Upper lobe of left lung (tissue), 6 donors: ENCODE data around the gene VDR. TPM values are rescaled to one million over a fixed set of nuclear protein-coding genes. Genes with fewer than 3 reads are reported as not detected.

Experiments
- ATAC-seq, 2 donors: fragments of 200-7000 bp; cut with Tn5 transposase; one replicate each; pipeline ENCODE4 v1.9.1; 2022; ENCODE audit warnings: mild to moderate bottlenecking in 2 of 2, moderate library complexity in 2 of 2; ENCODE audit not compliant: low FRiP score in 2 of 2
- DNase-seq, 2 donors: peaks; one replicate each; pipeline ENCODE4 v3.0.0-alpha.2; 2019 to 2020
- H3K27ac ChIP-seq, 4 donors: fragments of 200-600 bp; sonication (generic); one replicate each; pipeline ENCODE4 v1.5.1; 2016 to 2019
- H3K27me3 ChIP-seq, 4 donors: fragments of 200-600 bp; sonication (generic); one replicate each; pipeline ENCODE4 v1.5.1; 2017 to 2019
- H3K36me3 ChIP-seq, 4 donors: fragments of 200-600 bp; sonication (generic); one replicate each; pipeline ENCODE4 v1.5.1; 2016 to 2019
- H3K4me1 ChIP-seq, 4 donors: fragments of 200-600 bp; sonication (generic); one replicate each; pipeline ENCODE4 v1.5.1; 2018 to 2019
- H3K4me3 ChIP-seq, 4 donors: fragments of 200-600 bp; sonication (generic); one replicate each; pipeline ENCODE4 v1.5.1; 2017 to 2019; ENCODE audit warnings: mild to moderate bottlenecking in 2 of 4, moderate library complexity in 1 of 4
- H3K9me3 ChIP-seq, 4 donors: fragments of 200-600 bp; sonication (generic); one replicate each; pipeline ENCODE4 v1.5.1; 2018 to 2019
- EP300 ChIP-seq, 4 donors: sonication (generic); formaldehyde crosslinking; IDR thresholded peaks; one replicate each; pipeline ENCODE4 v1.5.1; 2017; ENCODE audit warnings: antibody characterized with exemption in 4 of 4, control low read depth in 2 of 4
- POLR2A ChIP-seq, 4 donors: fragments of 450-650 bp; IDR thresholded peaks; one replicate each; pipeline ENCODE4 v1.5.1; 2016 to 2017; ENCODE audit warnings: antibody characterized with exemption in 4 of 4, mild to moderate bottlenecking in 2 of 4
- POLR2AphosphoS5 ChIP-seq, 2 donors: sonication (generic); formaldehyde crosslinking; IDR thresholded peaks; one replicate each; pipeline ENCODE4 v1.5.1; 2017; ENCODE audit warnings: antibody characterized with exemption in 2 of 2
- WGBS, 2 donors: methylation state at CpG; one replicate each; pipeline ENCODE4 v1.1.5; 2017 to 2018; 5-methylcytosine and 5-hydroxymethylcytosine counted together
- total RNA-seq, 6 donors: library from RNA; depleted of rRNA in 4 of 6; stranded (reverse); fragments of >200 nt in 4 of 6; gene quantifications; one replicate each; pipeline versions ENCODE4 v1.1.0 to v1.2.1, GENCODE V29; 2016 to 2021
- TF ChIP-seq, protein P1 (sequence below), 6 experiments: fragments of 450-650 bp in 4 of 6; fragments of 200-600 bp in 2 of 6; sonication (generic) in 2 of 6; IDR thresholded peaks; one replicate each; pipeline ENCODE4 v1.5.1; 2016 to 2019; ENCODE audit warnings: antibody characterized with exemption in 6 of 6
- donor health status: DM: no; HTN: no; CAD: no; lungs with moderate emphysema.
- donor health status: DM: no; HTN: yes; CAD: no; lungs with severe emphysema.

Gene VDR
- total RNA-seq = 10 to 100 TPM; 23.0 to 41.1 (median 27.5) TPM

DNA sequence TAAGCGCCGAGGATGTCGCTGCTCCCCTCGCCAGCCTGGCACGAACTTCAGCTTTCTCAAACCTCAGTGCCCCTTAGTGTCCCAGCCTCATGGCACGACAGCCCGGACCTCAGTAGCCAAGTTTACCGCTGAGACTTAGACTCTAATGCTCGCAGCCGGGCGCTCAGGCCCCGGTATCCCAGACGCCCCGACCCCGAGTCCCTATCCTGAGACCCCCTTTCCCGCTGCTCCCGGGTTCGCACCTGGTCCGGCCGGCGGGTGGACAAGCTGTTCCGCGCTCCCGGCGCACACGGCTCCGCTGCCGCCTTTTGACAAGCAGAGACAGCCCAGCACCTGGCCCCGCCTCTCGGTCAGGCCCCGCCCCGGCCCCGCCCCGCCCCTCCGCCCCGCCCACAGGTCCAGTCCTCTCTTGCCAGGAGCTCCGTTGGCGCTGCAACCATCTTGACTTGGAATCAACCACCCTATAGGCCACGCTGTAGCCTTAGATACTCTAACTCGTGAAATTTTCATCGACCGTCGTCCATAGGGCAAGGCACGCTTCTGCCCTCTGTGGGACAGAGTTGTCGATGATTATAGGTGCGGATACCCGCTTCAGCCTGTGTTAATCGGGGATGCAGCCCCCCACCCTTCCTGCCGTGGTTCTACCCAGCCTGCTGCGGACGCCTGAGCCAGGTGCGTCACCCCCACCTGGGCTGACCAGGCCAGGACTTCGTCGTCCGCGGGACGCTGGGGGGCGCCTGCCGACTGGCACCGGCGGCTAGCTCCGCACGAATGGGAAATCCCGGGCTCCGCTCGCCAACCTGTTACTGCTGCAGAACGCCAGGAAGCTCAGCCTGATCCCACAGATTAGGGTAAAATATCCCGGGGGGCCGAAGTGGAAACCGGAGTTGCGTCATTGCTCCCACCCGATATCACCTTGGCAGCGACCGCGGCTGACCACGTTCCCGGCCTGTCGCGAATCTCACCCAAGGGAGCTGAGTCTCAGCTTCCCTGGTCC is at the start of gene VDR:
Gene VDR (minus strand): TSS at position 282 of the 997 bp plus-strand sequence. CDS start 25,881 bp downstream, outside the sequence.
- Histone ChIP-seq H3K4me1 (peaks cover 27 to 58% (median 51%) of the 10 kb centered on the region in 4 donors), H3K9me3 (no peaks in the 10 kb centered on the region), H3K27ac (peak within 1 kb of the TSS; percentile 67 to 85 (median 84)), H3K27me3 (no peaks in the 10 kb centered on the region), H3K36me3 (no peaks in the 10 kb centered on the region), H3K4me3 (peak within 1 kb of the TSS; percentile 36 to 66 (median 50))
- peak; percentile 88 to 89 for ATAC-seq
- DNase-seq = peak; percentile 91 to 94
- WGBS, 2 donors = 1 to 8% methylated on average over 29 to 62 of the region's 79 CpGs
- TF ChIP-seq, protein P1, sequence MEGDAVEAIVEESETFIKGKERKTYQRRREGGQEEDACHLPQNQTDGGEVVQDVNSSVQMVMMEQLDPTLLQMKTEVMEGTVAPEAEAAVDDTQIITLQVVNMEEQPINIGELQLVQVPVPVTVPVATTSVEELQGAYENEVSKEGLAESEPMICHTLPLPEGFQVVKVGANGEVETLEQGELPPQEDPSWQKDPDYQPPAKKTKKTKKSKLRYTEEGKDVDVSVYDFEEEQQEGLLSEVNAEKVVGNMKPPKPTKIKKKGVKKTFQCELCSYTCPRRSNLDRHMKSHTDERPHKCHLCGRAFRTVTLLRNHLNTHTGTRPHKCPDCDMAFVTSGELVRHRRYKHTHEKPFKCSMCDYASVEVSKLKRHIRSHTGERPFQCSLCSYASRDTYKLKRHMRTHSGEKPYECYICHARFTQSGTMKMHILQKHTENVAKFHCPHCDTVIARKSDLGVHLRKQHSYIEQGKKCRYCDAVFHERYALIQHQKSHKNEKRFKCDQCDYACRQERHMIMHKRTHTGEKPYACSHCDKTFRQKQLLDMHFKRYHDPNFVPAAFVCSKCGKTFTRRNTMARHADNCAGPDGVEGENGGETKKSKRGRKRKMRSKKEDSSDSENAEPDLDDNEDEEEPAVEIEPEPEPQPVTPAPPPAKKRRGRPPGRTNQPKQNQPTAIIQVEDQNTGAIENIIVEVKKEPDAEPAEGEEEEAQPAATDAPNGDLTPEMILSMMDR (IDR thresholded peaks at IDR 0.05) = peak in 5 of 6 experiments; percentile 2 to 57 (median 33)
- TF ChIP-seq POLR2AphosphoS5 (IDR thresholded peaks at IDR 0.05) = peak in 1 of 2 donors; percentile 72
- TF ChIP-seq EP300 (IDR thresholded peaks at IDR 0.05) = no peak
- TF ChIP-seq POLR2A (IDR thresholded peaks at IDR 0.05) = peak in 3 of 4 donors; percentile 36 to 81 (median 69)

DNA sequence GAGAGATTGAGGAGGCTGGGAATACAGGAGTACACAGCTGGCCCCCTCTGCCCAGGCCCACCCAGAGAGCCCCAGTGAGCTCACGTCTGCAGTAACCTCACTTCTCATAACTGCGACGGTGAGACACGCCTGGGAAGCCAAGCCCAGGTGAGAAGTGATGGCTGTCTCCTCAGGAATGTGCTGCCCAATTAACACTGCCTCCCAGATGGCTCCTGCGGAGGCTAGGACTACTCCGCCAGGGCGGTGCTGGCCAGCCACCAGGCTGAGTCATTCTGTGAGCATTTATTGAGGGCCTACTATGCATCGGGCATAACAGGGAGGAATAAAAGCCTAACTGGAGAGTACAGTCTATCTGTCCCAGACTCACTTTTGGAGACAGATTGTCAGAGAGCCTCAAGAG is 49.3 kb upstream of the VDR start:
- Histone ChIP-seq H3K36me3 (no peaks in the 10 kb centered on the region), H3K9me3 (no peaks in the 10 kb centered on the region), H3K27me3 (no peaks in the 10 kb centered on the region), H3K4me1 (peaks cover 0 to 8% (median 3%) of the 10 kb centered on the region in 4 donors), H3K4me3 (no peak overlapping the region), H3K27ac (no peak overlapping the region)
- WGBS, 2 donors = 60 to 87% methylated on average over 2 to 8 of the region's 8 CpGs
- DNase-seq (peak in 1 of 2 donors; percentile 40), ATAC-seq (peak in 1 of 2 donors; percentile 24)
- TF ChIP-seq, protein P1 (IDR thresholded peaks at IDR 0.05) = no peak
- TF ChIP-seq EP300 (IDR thresholded peaks at IDR 0.05) (no peak), POLR2AphosphoS5 (IDR thresholded peaks at IDR 0.05) (no peak), POLR2A (IDR thresholded peaks at IDR 0.05) (no peak)

- WGBS, 2 donors = 75 to 81% methylated on average over 7 to 8 of the region's 8 CpGs
- Histone ChIP-seq H3K4me3 (no peak overlapping the region), H3K27ac (no peak overlapping the region), H3K9me3 (no peaks in the 10 kb centered on the region), H3K36me3 (no peaks in the 10 kb centered on the region), H3K27me3 (no peaks in the 10 kb centered on the region), H3K4me1 (peaks cover 0 to 22% (median 5%) of the 10 kb centered on the region in 4 donors)
- DNase-seq (no peak), ATAC-seq (no peak)
- TF ChIP-seq POLR2A (IDR thresholded peaks at IDR 0.05) (no peak), POLR2AphosphoS5 (IDR thresholded peaks at IDR 0.05) (no peak), EP300 (IDR thresholded peaks at IDR 0.05) (no peak)
- TF ChIP-seq, protein P1 (IDR thresholded peaks at IDR 0.05) = no peak
Measured at GRCh38 chr12:47950856-47951468, 46.2 kb upstream of the VDR start.

DNA sequence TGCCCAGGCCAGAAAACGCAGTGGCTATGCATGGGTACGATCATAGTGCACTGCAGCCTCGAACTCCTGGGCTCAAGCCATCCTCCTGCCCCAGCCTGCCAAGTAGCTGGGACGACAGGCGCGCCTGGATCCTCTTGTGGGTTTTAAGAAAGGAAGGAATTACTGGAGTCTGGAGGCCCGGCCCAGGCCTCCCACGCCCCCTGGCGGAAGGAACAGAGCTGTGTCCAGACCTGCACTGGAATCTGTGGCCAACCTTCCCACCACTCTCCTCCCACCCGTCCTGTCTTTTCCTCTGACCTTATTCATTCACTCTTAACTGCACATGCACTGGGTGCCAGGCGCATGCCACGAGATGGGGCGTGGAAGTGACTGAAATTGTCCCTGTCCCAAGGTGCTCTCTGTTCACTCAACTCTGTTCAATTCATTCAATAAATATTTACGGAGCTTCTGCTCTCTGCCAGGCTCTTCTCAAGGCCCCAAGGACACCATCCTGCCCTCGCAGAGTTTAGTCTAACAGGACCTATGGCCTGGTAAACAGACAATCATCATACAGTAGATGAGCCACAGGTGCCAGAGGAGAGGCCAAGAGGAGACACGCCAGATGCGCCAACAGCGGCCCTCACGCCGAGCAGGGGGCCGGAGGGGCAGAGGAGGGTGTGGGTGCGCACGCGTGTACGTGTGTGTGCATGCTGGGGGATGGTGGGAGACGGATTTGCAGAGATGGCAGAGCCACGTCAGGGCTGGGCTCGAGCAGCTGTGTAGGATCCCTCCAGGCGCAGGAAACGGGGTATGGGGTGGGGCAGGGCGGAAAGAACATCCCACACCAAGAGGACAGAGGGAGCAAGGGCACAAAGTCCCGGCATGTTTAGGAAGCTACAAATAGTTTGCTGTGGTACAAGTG is 44.9 kb upstream of the VDR start:
- Histone ChIP-seq H3K4me3 (no peak overlapping the region), H3K9me3 (no peaks in the 10 kb centered on the region), H3K27ac (no peak overlapping the region), H3K27me3 (no peaks in the 10 kb centered on the region), H3K4me1 (peaks cover 0 to 22% (median 5%) of the 10 kb centered on the region in 4 donors), H3K36me3 (no peaks in the 10 kb centered on the region)
- DNase-seq (peak; percentile 86 to 89), ATAC-seq (peak; percentile 87 to 93)
- WGBS, 2 donors = 55% methylated on average over 32 of the region's 32 CpGs
- no peak for TF ChIP-seq POLR2AphosphoS5 (IDR thresholded peaks at IDR 0.05)
- TF ChIP-seq, protein P1 (IDR thresholded peaks at IDR 0.05) = peak; percentile 72 to 90 (median 84)
